Tibial nerve (tissue), 4 donors: Measurements from ENCODE around the gene OR6K2. TPM values are rescaled to one million over a fixed set of nuclear protein-coding genes. Genes with fewer than 3 reads are reported as not detected.
"Not testable (repeated sequence)": the region's sequence is repeated elsewhere in the genome, so short reads cannot be mapped to it uniquely, and the experiment has no call there.

Experiments used
- DNase-seq, 2 donors: peaks; one replicate each; pipeline ENCODE4 v3.0.0-alpha.2; 2019; ENCODE audit warnings: low spot score in 2 of 2
- H3K27ac ChIP-seq, 4 donors: fragments of 200-600 bp; sonication (generic) in 3 of 4; one replicate each; pipeline ENCODE4 v1.5.1; 2017 to 2019; ENCODE audit warnings: mild to moderate bottlenecking in 1 of 4
- H3K27me3 ChIP-seq, 2 donors: fragments of 200-600 bp; sonication (generic) in 1 of 2; one replicate each; pipeline versions ENCODE4 v1.5.1 to v1.6.0; 2017 to 2019
- H3K36me3 ChIP-seq, 3 donors: fragments of 200-600 bp; sonication (generic); one replicate each; pipeline ENCODE4 v1.5.1; 2018 to 2019
- H3K4me1 ChIP-seq, 4 donors: fragments of 200-600 bp; sonication (generic) in 3 of 4; one replicate each; pipeline ENCODE4 v1.5.1; 2017 to 2019
- H3K4me3 ChIP-seq, 4 donors: fragments of 200-600 bp; sonication (generic) in 3 of 4; one replicate each; pipeline ENCODE4 v1.5.1; 2017 to 2019; ENCODE audit warnings: mild to moderate bottlenecking in 1 of 4, moderate library complexity in 1 of 4
- H3K9me3 ChIP-seq, 4 donors: fragments of 200-600 bp; sonication (generic) in 3 of 4; one replicate each; pipeline ENCODE4 v1.5.1; 2017 to 2019
- CTCF ChIP-seq, 5 experiments: fragments of 200-600 bp in 3 of 5; fragments of 450-650 bp in 2 of 5; sonication (generic) in 3 of 5; IDR thresholded peaks; one replicate each; pipeline ENCODE4 v1.5.1; 2016 to 2019; ENCODE audit warnings: antibody characterized with exemption in 5 of 5, mild to moderate bottlenecking in 3 of 5, moderate library complexity in 2 of 5
- EP300 ChIP-seq, 2 donors: sonication (generic); formaldehyde crosslinking; IDR thresholded peaks; one replicate each; pipeline ENCODE4 v1.6.1; 2017; ENCODE audit warnings: antibody characterized with exemption in 2 of 2, mild to moderate bottlenecking in 1 of 2
- POLR2A ChIP-seq, 2 donors: fragments of 450-650 bp; IDR thresholded peaks; one replicate each; pipeline ENCODE4 v1.6.1; 2017; ENCODE audit warnings: antibody characterized with exemption in 2 of 2, mild to moderate bottlenecking in 2 of 2, moderate library complexity in 2 of 2
- WGBS, 2 donors: methylation state at CpG; one replicate each; pipeline ENCODE4 v1.1.5; 2018; 5-methylcytosine and 5-hydroxymethylcytosine counted together
- total RNA-seq, 4 donors: library from RNA; depleted of rRNA; stranded (reverse); fragments of >200 nt; gene quantifications; one replicate each; pipeline ENCODE4 v1.1.0, GENCODE V29; 2016

OR6K2 gene
- total RNA-seq, 4 donors from 2014 or later, result not detected

GRCh38 chr1:158691907-158692306, 8.5 kb downstream of the OR6K2 start:
- no peak for DNase-seq
- Histone ChIP-seq H3K36me3 (no peaks in the 10 kb centered on the region), H3K4me1 (no peaks in the 10 kb centered on the region), H3K27ac (no peak overlapping the region), H3K4me3 (no peak overlapping the region), H3K27me3 (no peaks in the 10 kb centered on the region), H3K9me3 (no peaks in the 10 kb centered on the region)
- TF ChIP-seq POLR2A (IDR thresholded peaks at IDR 0.05), result no peak
- TF ChIP-seq CTCF (IDR thresholded peaks at IDR 0.05), result no peak
- no peak for TF ChIP-seq EP300 (IDR thresholded peaks at IDR 0.05)

DNA sequence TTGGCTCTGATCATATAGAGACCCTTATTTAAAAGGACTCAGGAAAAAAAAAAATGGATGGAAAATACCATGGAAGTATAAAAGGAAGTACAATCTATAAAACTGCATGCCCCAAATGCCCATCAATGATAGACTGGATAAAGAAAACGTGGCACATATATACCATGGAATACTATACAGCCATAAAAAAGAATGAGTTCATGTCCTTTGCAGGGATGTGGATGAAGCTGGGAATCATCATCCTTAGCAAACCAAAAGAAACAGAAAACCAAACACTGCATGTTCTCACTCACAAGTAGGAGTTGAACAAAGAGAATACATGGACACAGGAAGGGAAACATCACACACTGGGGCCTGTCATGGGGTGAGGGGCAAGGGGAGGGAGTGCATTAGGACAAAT, 9.3 kb downstream of the OR6K2 start:
- not testable (repeated sequence) for H3K36me3 ChIP-seq, H3K9me3 ChIP-seq, H3K27ac ChIP-seq, H3K4me1 ChIP-seq, H3K4me3 ChIP-seq, H3K27me3 ChIP-seq, DNase-seq
- WGBS, 2 donors, result 71 to 79% methylated on average over 1 of the region's 1 CpG

- Histone ChIP-seq H3K36me3 (no peaks in the 10 kb centered on the region), H3K9me3 (no peaks in the 10 kb centered on the region), H3K27me3 (no peaks in the 10 kb centered on the region), H3K4me1 (no peaks in the 10 kb centered on the region), H3K4me3 (no peak overlapping the region), H3K27ac (no peak overlapping the region)
- TF ChIP-seq POLR2A (IDR thresholded peaks at IDR 0.05) (no peak), EP300 (IDR thresholded peaks at IDR 0.05) (no peak), CTCF (IDR thresholded peaks at IDR 0.05) (no peak)
- DNase-seq, result no peak
Measured at GRCh38 chr1:158689875-158690274, 10.6 kb downstream of the OR6K2 start.

DNA sequence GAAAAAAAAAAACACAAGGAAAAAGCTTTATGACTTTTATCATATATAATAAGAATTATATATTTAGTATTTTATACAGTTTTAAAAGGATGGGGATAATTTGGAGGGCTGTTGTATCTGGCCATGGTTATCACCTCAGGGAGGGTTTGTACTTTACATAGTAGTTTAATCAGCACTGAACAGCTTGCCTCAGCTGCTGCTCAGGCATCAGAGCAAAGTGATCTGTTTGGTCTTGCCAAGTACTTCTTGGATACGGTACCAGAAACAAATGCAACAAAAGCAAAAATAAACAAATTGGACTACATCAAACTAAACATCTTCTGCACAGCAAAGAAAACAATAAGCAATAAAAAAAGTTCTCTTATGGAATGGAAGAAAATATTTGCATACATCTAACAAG, 11.3 kb downstream of the OR6K2 start:
- DNase-seq, result no peak
- H3K9me3 ChIP-seq, result no peaks in the 10 kb centered on the region
- H3K27ac ChIP-seq, result no peak overlapping the region
- H3K4me1 ChIP-seq, result no peaks in the 10 kb centered on the region
- no peak overlapping the region for H3K4me3 ChIP-seq
- WGBS, 2 donors, result 45 to 51% methylated on average over 1 of the region's 1 CpG
- TF ChIP-seq CTCF (IDR thresholded peaks at IDR 0.05), result no peak
- no peaks in the 10 kb centered on the region for H3K36me3 ChIP-seq
- H3K27me3 ChIP-seq, result no peaks in the 10 kb centered on the region

GRCh38 chr1:158688343-158688742, 12.1 kb downstream of the OR6K2 start:
- not testable (repeated sequence) for DNase-seq, H3K36me3 ChIP-seq, H3K4me1 ChIP-seq, H3K27me3 ChIP-seq, H3K9me3 ChIP-seq, H3K4me3 ChIP-seq, H3K27ac ChIP-seq
- whole genome bisulfite sequencing, 2 donors, result 75 to 84% methylated on average over 1 of the region's 1 CpG

- Histone ChIP-seq H3K36me3 (no peaks in the 10 kb centered on the region), H3K27ac (no peak overlapping the region), H3K9me3 (no peaks in the 10 kb centered on the region), H3K27me3 (no peaks in the 10 kb centered on the region), H3K4me3 (no peak overlapping the region), H3K4me1 (no peaks in the 10 kb centered on the region)
- no peak for DNase-seq
- no peak for TF ChIP-seq EP300 (IDR thresholded peaks at IDR 0.05)
- TF ChIP-seq POLR2A (IDR thresholded peaks at IDR 0.05), result no peak
- no peak for TF ChIP-seq CTCF (IDR thresholded peaks at IDR 0.05)
Measured at GRCh38 chr1:158687037-158687436, 13.4 kb downstream of the OR6K2 start.
